Mesendoderm (in vitro differentiated cells): ENCODE measurements around the gene SNRPD3.

Experiments
- DNase-seq: peaks from one replicate; pipeline ENCODE4 v3.0.0; 2013
- H2AK5ac ChIP-seq: 2 replicates; pipeline ENCODE4 v1.6.1; 2013; ENCODE audit warnings: low read length, inconsistent platforms
- H2BK120ac ChIP-seq: 2 replicates; pipeline ENCODE4 v1.6.1; 2013; ENCODE audit warnings: low read depth, mild to moderate bottlenecking, low read length, moderate library complexity, mixed read lengths
- H2BK15ac ChIP-seq: replicated peaks from 2 replicates; pipeline ENCODE4 v1.6.1; 2013; ENCODE audit warnings: low read depth, mild to moderate bottlenecking, moderate library complexity
- H2BK5ac ChIP-seq: 2 replicates; pipeline ENCODE4 v1.6.1; 2013; ENCODE audit warnings: low read length, inconsistent platforms
- H3K18ac ChIP-seq: 2 replicates; pipeline ENCODE4 v1.6.1; 2013; ENCODE audit warnings: mild to moderate bottlenecking, low read length, mixed read lengths
- H3K23ac ChIP-seq: one replicate; pipeline ENCODE4 v1.6.1; 2013; ENCODE audit warnings: low read length
- H3K27ac ChIP-seq: 2 replicates; pipeline ENCODE4 v1.5.1; 2013; ENCODE audit warnings: low read depth, mild to moderate bottlenecking, inconsistent platforms, low read length, moderate library complexity
- H3K27me3 ChIP-seq: 2 replicates; pipeline ENCODE4 v1.6.1; 2013; ENCODE audit warnings: low read length, control low read depth, mild to moderate bottlenecking, inconsistent platforms; ENCODE audit not compliant: insufficient read depth, poor library complexity
- H3K36me3 ChIP-seq: 2 replicates; pipeline ENCODE4 v1.6.1; 2013; ENCODE audit warnings: low read length, inconsistent platforms; ENCODE audit not compliant: control insufficient read depth, insufficient read depth
- H3K4ac ChIP-seq: one replicate; pipeline ENCODE4 v1.6.1; 2013; ENCODE audit warnings: low read depth, mild to moderate bottlenecking, low read length, moderate library complexity
- H3K4me1 ChIP-seq: 2 replicates; pipeline ENCODE4 v1.6.1; 2013; ENCODE audit warnings: low read depth, low read length, inconsistent platforms; ENCODE audit not compliant: control insufficient read depth
- H3K4me2 ChIP-seq: 2 replicates; pipeline ENCODE4 v1.6.1; 2013; ENCODE audit warnings: low read length
- H3K4me3 ChIP-seq: 2 replicates; pipeline ENCODE4 v1.5.1; 2013; ENCODE audit warnings: mild to moderate bottlenecking, low read length
- H3K56ac ChIP-seq: one replicate; pipeline ENCODE4 v1.6.1; 2013; ENCODE audit warnings: low read length
- H3K79me1 ChIP-seq: 2 replicates; pipeline ENCODE4 v1.6.1; 2013; ENCODE audit warnings: low read length, inconsistent platforms
- H3K79me2 ChIP-seq: 2 replicates; pipeline ENCODE4 v1.6.1; 2013; ENCODE audit warnings: mild to moderate bottlenecking, low read length; ENCODE audit not compliant: control insufficient read depth, insufficient read depth
- H3K9ac ChIP-seq: 2 replicates; pipeline ENCODE4 v1.6.1; 2013; ENCODE audit warnings: low read length, inconsistent platforms
- H4K5ac ChIP-seq: one replicate; pipeline ENCODE4 v1.6.1; 2013; ENCODE audit warnings: low read length
- H4K8ac ChIP-seq: one replicate; pipeline ENCODE4 v1.6.1; 2013; ENCODE audit warnings: low read depth, mild to moderate bottlenecking, control low read depth, low read length, moderate library complexity
- WGBS: extraction: QIAGEN DNeasy Blood & Tissue Kit; methylation state at CpG from one replicate; pipeline ENCODE4 v1.1.7; 2013; ENCODE audit warnings: low lambda C conversion rate, missing lambda C conversion rate; ENCODE audit not compliant: insufficient coverage; ENCODE audit errors: extremely low coverage; 5-methylcytosine and 5-hydroxymethylcytosine counted together

SNRPD3 gene

GRCh38 chr22:24584166-24584790 is 28.5 kb downstream of the SNRPD3 start:
- WGBS: no CpG with 5 or more reads among the region's 5 CpGs
- no peak overlapping the region for H3K27ac ChIP-seq
- H2AK5ac ChIP-seq: no peak overlapping the region
- no peak overlapping the region for H3K4me3 ChIP-seq
- H2BK120ac ChIP-seq: no peak overlapping the region
- H3K4ac ChIP-seq: no peak overlapping the region
- no peaks in the 10 kb centered on the region for H3K4me1 ChIP-seq
- H3K27me3 ChIP-seq: no peaks in the 10 kb centered on the region
- H3K36me3 ChIP-seq: no peaks in the 10 kb centered on the region
- no peak overlapping the region for H2BK5ac ChIP-seq
- no peak overlapping the region for H3K23ac ChIP-seq
- no peak overlapping the region for H3K9ac ChIP-seq
- no peak overlapping the region for H4K5ac ChIP-seq
- no peak overlapping the region for H4K8ac ChIP-seq
- no peak overlapping the region for H3K56ac ChIP-seq
- H3K79me1 ChIP-seq: no peaks in the 10 kb centered on the region
- no peak overlapping the region for H3K18ac ChIP-seq
- no peaks in the 10 kb centered on the region for H3K79me2 ChIP-seq
- no peak overlapping the region for H3K4me2 ChIP-seq
- no peak overlapping the region for H2BK15ac ChIP-seq
- no peak for DNase-seq

GRCh38 chr22:24584871-24585411 is 29.1 kb downstream of the SNRPD3 start:
- Histone ChIP-seq H3K9ac (no peak overlapping the region), H3K79me1 (no peaks in the 10 kb centered on the region), H3K4me3 (no peak overlapping the region), H2BK120ac (no peak overlapping the region), H3K23ac (no peak overlapping the region), H3K27ac (no peak overlapping the region), H3K56ac (no peak overlapping the region), H3K18ac (no peak overlapping the region), H3K36me3 (no peaks in the 10 kb centered on the region), H3K4me2 (no peak overlapping the region), H2BK15ac (no peak overlapping the region), H3K4me1 (no peaks in the 10 kb centered on the region), H2AK5ac (no peak overlapping the region), H3K27me3 (no peaks in the 10 kb centered on the region), H2BK5ac (no peak overlapping the region), H3K79me2 (no peaks in the 10 kb centered on the region), H4K8ac (no peak overlapping the region), H3K4ac (no peak overlapping the region), H4K5ac (no peak overlapping the region)
- no peak for DNase-seq
- WGBS: no CpG with 5 or more reads among the region's 10 CpGs

- Histone ChIP-seq H2BK120ac (no peak overlapping the region), H3K4me1 (no peaks in the 10 kb centered on the region), H3K36me3 (no peaks in the 10 kb centered on the region), H3K56ac (no peak overlapping the region), H2AK5ac (no peak overlapping the region), H3K79me1 (no peaks in the 10 kb centered on the region), H3K79me2 (no peaks in the 10 kb centered on the region), H3K9ac (no peak overlapping the region), H3K4me2 (no peak overlapping the region), H3K18ac (no peak overlapping the region), H3K4me3 (no peak overlapping the region), H3K4ac (no peak overlapping the region), H3K27me3 (no peaks in the 10 kb centered on the region), H2BK5ac (no peak overlapping the region), H3K27ac (no peak overlapping the region), H4K8ac (no peak overlapping the region), H2BK15ac (no peak overlapping the region), H4K5ac (no peak overlapping the region), H3K23ac (no peak overlapping the region)
- no peak for DNase-seq
- WGBS: no CpG with 5 or more reads among the region's 3 CpGs
Measured at GRCh38 chr22:24585461-24585860, 29.7 kb downstream of the SNRPD3 start.

- no CpG with 5 or more reads among the region's 24 CpGs for WGBS
- Histone ChIP-seq H3K4me2 (no peak overlapping the region), H3K79me2 (no peaks in the 10 kb centered on the region), H2BK120ac (no peak overlapping the region), H2BK5ac (no peak overlapping the region), H3K56ac (no peak overlapping the region), H3K36me3 (no peaks in the 10 kb centered on the region), H3K9ac (no peak overlapping the region), H3K27me3 (no peaks in the 10 kb centered on the region), H4K5ac (no peak overlapping the region), H3K18ac (no peak overlapping the region), H3K4ac (no peak overlapping the region), H3K79me1 (no peaks in the 10 kb centered on the region), H3K27ac (no peak overlapping the region), H3K4me1 (no peaks in the 10 kb centered on the region), H4K8ac (no peak overlapping the region), H3K4me3 (no peak overlapping the region), H2AK5ac (no peak overlapping the region), H3K23ac (no peak overlapping the region), H2BK15ac (no peak overlapping the region)
- no peak for DNase-seq
Measured at GRCh38 chr22:24585927-24586546, 30.2 kb downstream of the SNRPD3 start.

GRCh38 chr22:24587251-24587650 is 31.5 kb downstream of the SNRPD3 start:
- no peak overlapping the region for H4K8ac ChIP-seq
- H3K79me1 ChIP-seq: peaks cover 2% of the 10 kb centered on the region
- no peaks in the 10 kb centered on the region for H3K79me2 ChIP-seq
- no peak for DNase-seq
- no peak overlapping the region for H3K27ac ChIP-seq
- H3K23ac ChIP-seq: no peak overlapping the region
- no peak overlapping the region for H3K4me3 ChIP-seq
- peaks cover 3% of the 10 kb centered on the region for H3K4me1 ChIP-seq
- H3K4me2 ChIP-seq: no peak overlapping the region
- no peak overlapping the region for H2AK5ac ChIP-seq
- H2BK5ac ChIP-seq: no peak overlapping the region
- H3K9ac ChIP-seq: no peak overlapping the region
- H3K4ac ChIP-seq: no peak overlapping the region
- H3K36me3 ChIP-seq: no peaks in the 10 kb centered on the region
- no peak overlapping the region for H3K56ac ChIP-seq
- H2BK120ac ChIP-seq: no peak overlapping the region
- H3K18ac ChIP-seq: no peak overlapping the region
- no CpG with 5 or more reads among the region's 5 CpGs for WGBS
- H2BK15ac ChIP-seq: no peak overlapping the region
- H3K27me3 ChIP-seq: no peaks in the 10 kb centered on the region
- H4K5ac ChIP-seq: no peak overlapping the region
